Ovary (tissue), 10 donors: ENCODE data around the gene PGM2. TPM values are rescaled to one million over a fixed set of nuclear protein-coding genes. Genes with fewer than 3 reads are reported as not detected.
"Not testable (repeated sequence)": the region's sequence is repeated elsewhere in the genome, so short reads cannot be mapped to it uniquely, and the experiment has no call there.

Experiments used
- DNase-seq, 5 donors: peaks; one replicate each; pipeline ENCODE4 v3.0.0-alpha.2; 2019 to 2020
- H3K27ac ChIP-seq, 2 donors: fragments of 200-600 bp; one replicate each; pipeline versions ENCODE4 v1.5.1 to v1.8.0; 2019 to 2022
- H3K27me3 ChIP-seq: fragments of 200-600 bp; one replicate; pipeline ENCODE4 v1.8.0; 2022
- H3K36me3 ChIP-seq: fragments of 200-600 bp; sonication (generic); one replicate; pipeline ENCODE4 v1.5.1; 2019
- H3K4me1 ChIP-seq: one replicate; pipeline ENCODE4 v1.8.1; 2013; ENCODE audit warnings: mild to moderate bottlenecking, moderate library complexity; ENCODE audit not compliant: insufficient read depth
- H3K4me3 ChIP-seq: fragments of 200-600 bp; sonication (generic); one replicate; pipeline ENCODE4 v1.5.1; 2017
- H3K9me3 ChIP-seq, 2 donors: fragments of 200-600 bp in 1 of 2; sonication (generic) in 1 of 2; one replicate each; pipeline versions ENCODE4 v1.5.1 to v1.8.1; 2013 to 2019; ENCODE audit warnings: mild to moderate bottlenecking in 1 of 2, moderate library complexity in 1 of 2
- CTCF ChIP-seq, 3 donors: fragments of 450-650 bp in 2 of 3; fragments of 200-600 bp in 1 of 3; IDR thresholded peaks; one replicate each; pipeline versions ENCODE4 v1.5.1 to v1.8.0; 2016 to 2022; ENCODE audit warnings: antibody characterized with exemption in 3 of 3, mild to moderate bottlenecking in 1 of 3
- EP300 ChIP-seq: sonication (generic); formaldehyde crosslinking; IDR thresholded peaks from one replicate; pipeline ENCODE4 v1.6.1; 2017; ENCODE audit warnings: antibody characterized with exemption
- POLR2A ChIP-seq: fragments of 450-650 bp; IDR thresholded peaks from one replicate; pipeline ENCODE4 v1.6.1; 2017; ENCODE audit warnings: antibody characterized with exemption, mild to moderate bottlenecking, moderate library complexity
- WGBS, 3 donors: extraction: QIAGEN DNeasy Blood & Tissue Kit in 1 of 3; methylation state at CpG; one replicate each; pipeline versions ENCODE4 v1.1.5 to v1.1.7; 2013 to 2017; 5-methylcytosine and 5-hydroxymethylcytosine counted together
- intact Hi-C, 4 donors: fragments of 100-400 bp; cut with DNase I; formaldehyde crosslinking; loops; one replicate each; pipeline versions ENCODE4 v1.11.0 to v1.15.1; 2022 to 2023
- long read RNA-seq, 3 donors: library from polyadenylated mRNA in 2 of 3; unstranded in 2 of 3; transcript quantifications; one replicate each; pipeline ENCODE4 v2.0.0 and lab custom pipeline, GENCODE V29; 2021 to 2026
- polyA plus RNA-seq, 2 donors: library from polyadenylated mRNA; stranded (reverse); fragments of 200-250 nt in 1 of 2; fragments of 350-450 nt in 1 of 2; fragmentation: Illumina TruSeq in 1 of 2; extraction: RNeasy Lipid Tissue Mini Kit (QIAGEN cat#74804) in 1 of 2; gene quantifications; one replicate each; pipeline ENCODE4 v1.2.3, GENCODE V29; 2013 to 2014
- total RNA-seq, 7 donors: library from RNA; depleted of rRNA in 2 of 7; stranded (reverse); fragments of >200 nt in 2 of 7; fragmentation: NEBNext Ultra II Directional in 3 of 7; extraction: Animal tissue kit (Norgen Biotek cat#: 25700) in 3 of 7; gene quantifications; one replicate each; pipeline versions ENCODE4 v1.1.0 to v1.2.4, GENCODE V29; 2016 to 2023
- donor health status: DM: no; HTN: no; CAD: no; lungs with moderate emphysema.
- donor health status: DM: no; HTN: no; CAD: no.
- donor health status: Bipolar disorder and iron deficiency.
- donor health status: DM: yes; HTN: yes; CAD: no.
- donor health status: DM: no; HTN: no; CAD: no.
- donor health status: DM: yes; HTN: yes; CAD: no.

The PGM2 gene
- total RNA-seq = 10 to 100 TPM; 11.8 to 31.2 (median 22.2) TPM
- 10 to 100 TPM; 11.0 to 24.3 TPM for polyA plus RNA-seq
- long read RNA-seq, donor 1, transcript PGM2-201 (14 exons, 3,264 nt) = major isoform, 38 of 60 reads
- long read RNA-seq, donor 1, partial matches to known transcripts = 16 of 60 reads
- long read RNA-seq, donor 1, other reads (novel, unspliced or antisense) = 6 of 60 reads
- long read RNA-seq, donor 2, transcript PGM2-201 (14 exons, 3,264 nt) = major isoform, 9 of 9 reads
- long read RNA-seq, donor 2, partial matches to known transcripts = 0 of 9 reads
- long read RNA-seq, donor 2, other reads (novel, unspliced or antisense) = 0 of 9 reads
- long read RNA-seq, donor 3, transcript PGM2-201 (14 exons, 3,264 nt) = major isoform, 27 of 33 reads
- long read RNA-seq, donor 3, partial matches to known transcripts = 4 of 33 reads
- long read RNA-seq, donor 3, other reads (novel, unspliced or antisense) = 2 of 33 reads

GRCh38 chr4:37826295-37827029 is at the start of gene PGM2:
TSS of gene PGM2 (plus strand) at chr4:37826686. CDS start at chr4:37826733, 47 bp downstream.
- Histone ChIP-seq H3K27me3 (no peaks in the 10 kb centered on the region), H3K27ac (peak within 1 kb of the TSS; percentile 59 to 82), H3K4me3 (peak within 1 kb of the TSS; percentile 75), H3K9me3 (no peaks in the 10 kb centered on the region), H3K4me1 (peaks cover 8% of the 10 kb centered on the region), H3K36me3 (no peaks in the 10 kb centered on the region)
- peak in 1 of 3 donors; percentile 16 for TF ChIP-seq CTCF (IDR thresholded peaks at IDR 0.05)
- peak; percentile 52 for TF ChIP-seq POLR2A
- no peak for TF ChIP-seq EP300
- 0 to 1% (median 0%) methylated on average over 39 to 57 of the region's 57 CpGs for WGBS, 3 donors
- DNase-seq = peak; percentile 81 to 91 (median 86)
- intact Hi-C loops = loop anchor here in 2 of 4 donors (5.0 to 10.0 kb wide), 3 partner anchors 66 to 148 kb away; partner anchors contain the start of gene TBC1D1 (in 2 of the 2)

GRCh38 chr4:37779896-37780295 is 46.6 kb upstream of the PGM2 start:
- Histone ChIP-seq H3K4me1 (no peaks in the 10 kb centered on the region), H3K27ac (no peak overlapping the region), H3K36me3 (no peaks in the 10 kb centered on the region), H3K27me3 (no peaks in the 10 kb centered on the region), H3K9me3 (no peaks in the 10 kb centered on the region), H3K4me3 (no peak overlapping the region)
- TF ChIP-seq POLR2A (no peak), CTCF (IDR thresholded peaks at IDR 0.05) (no peak), EP300 (no peak)
- no peak for DNase-seq
- intact Hi-C loops = no loop called here

- no peak overlapping the region for H3K4me3 ChIP-seq
- no peak overlapping the region for H3K27ac ChIP-seq
- 48 to 53% (median 49%) methylated on average over 4 of the region's 4 CpGs for WGBS, 3 donors
- no peaks in the 10 kb centered on the region for H3K4me1 ChIP-seq
- TF ChIP-seq CTCF (IDR thresholded peaks at IDR 0.05) (no peak), EP300 (no peak), POLR2A (no peak)
- no peaks in the 10 kb centered on the region for H3K27me3 ChIP-seq
- H3K36me3 ChIP-seq = no peaks in the 10 kb centered on the region
- no peak for DNase-seq
- intact Hi-C loops = no loop called here
- no peaks in the 10 kb centered on the region for H3K9me3 ChIP-seq
These were observed 45.9 kb upstream of the PGM2 start for GRCh38 chr4:37780444-37781130.

DNA sequence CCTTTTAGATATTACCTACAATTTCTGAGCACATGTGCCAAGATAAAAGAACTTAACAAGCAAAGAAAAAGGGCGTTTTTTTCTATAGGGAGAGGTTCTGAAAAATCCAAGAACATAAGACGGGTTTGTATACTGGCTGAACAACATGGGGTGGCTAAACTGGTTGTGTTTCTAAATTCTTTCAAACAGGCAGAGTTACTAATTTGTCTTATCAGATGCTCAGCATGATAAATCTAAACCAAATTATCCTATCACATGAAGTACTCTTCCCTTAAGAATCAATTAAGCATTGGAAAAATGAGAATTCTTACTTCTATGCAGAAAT is 45.4 kb upstream of the PGM2 start:
- no peak for DNase-seq
- no peaks in the 10 kb centered on the region for H3K9me3 ChIP-seq
- no peak overlapping the region for H3K4me3 ChIP-seq
- H3K4me1 ChIP-seq = no peaks in the 10 kb centered on the region
- intact Hi-C loops = no loop called here
- no peaks in the 10 kb centered on the region for H3K36me3 ChIP-seq
- no peak for TF ChIP-seq POLR2A
- no peak for TF ChIP-seq EP300
- TF ChIP-seq CTCF (IDR thresholded peaks at IDR 0.05) = no peak
- H3K27ac ChIP-seq = no peak overlapping the region
- H3K27me3 ChIP-seq = no peaks in the 10 kb centered on the region
- WGBS, 3 donors = 67 to 70% (median 68%) methylated on average over 2 of the region's 2 CpGs

DNA sequence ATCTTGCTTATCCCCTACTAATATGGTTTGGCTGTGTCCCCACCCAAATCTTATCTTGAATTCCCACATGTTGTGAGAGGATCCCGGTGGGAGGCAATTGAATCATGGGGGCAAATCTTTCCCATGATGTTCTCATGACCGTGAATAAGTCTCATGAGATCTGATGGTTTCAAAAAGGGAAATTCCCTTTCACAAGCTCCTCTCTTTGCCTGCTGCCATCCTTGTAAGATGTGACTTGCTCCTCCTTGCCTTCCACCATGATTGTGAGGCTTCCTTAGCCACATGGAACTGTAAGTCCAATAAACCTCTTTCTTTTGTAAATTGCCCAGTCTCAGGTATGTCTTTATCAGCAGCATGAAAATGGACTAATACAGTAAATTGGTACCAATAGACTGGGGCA is 40.2 kb upstream of the PGM2 start:
- DNase-seq, H3K9me3 ChIP-seq, H3K27ac ChIP-seq, H3K4me1 ChIP-seq, H3K4me3 ChIP-seq, intact Hi-C loops, H3K36me3 ChIP-seq, H3K27me3 ChIP-seq: not testable (repeated sequence)
- 87 to 95% (median 89%) methylated on average over 2 of the region's 2 CpGs for WGBS, 3 donors

DNA sequence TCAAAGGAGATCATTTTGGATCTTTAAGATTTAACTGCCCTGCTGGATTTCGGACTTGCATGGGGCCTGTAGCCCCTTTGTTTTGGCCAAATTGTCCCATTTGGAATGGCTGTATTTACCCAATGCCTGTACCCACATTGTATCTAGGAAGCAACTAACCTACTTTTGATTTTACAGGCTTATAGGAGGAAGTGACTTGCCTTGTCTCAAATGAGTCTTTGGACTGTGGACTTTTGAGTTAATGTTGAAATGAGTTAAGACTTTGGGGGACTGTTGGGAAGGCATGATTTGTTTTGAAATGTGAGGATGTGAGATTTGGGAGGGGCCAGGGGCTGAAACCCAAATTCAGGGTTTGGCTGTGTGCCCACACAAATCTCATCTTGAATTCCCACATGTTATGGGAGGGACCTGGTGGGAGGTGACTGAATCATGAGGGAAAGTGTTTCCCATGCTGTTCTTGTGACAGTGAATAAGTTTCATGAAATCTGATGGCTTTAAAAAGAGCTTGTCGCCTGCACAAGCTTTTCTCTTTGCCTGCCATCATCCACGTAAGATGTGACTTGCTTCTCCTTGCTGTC is 38.5 kb upstream of the PGM2 start:
- DNase-seq, H3K36me3 ChIP-seq, H3K27ac ChIP-seq, H3K4me1 ChIP-seq, H3K27me3 ChIP-seq, H3K9me3 ChIP-seq, H3K4me3 ChIP-seq, intact Hi-C loops: not testable (repeated sequence)
- whole genome bisulfite sequencing, 3 donors = 89 to 95% (median 91%) methylated on average over 3 of the region's 3 CpGs
